ENCODE results near the gene RIMOC1. TPM values are rescaled to one million over a fixed set of nuclear protein-coding genes. Genes with fewer than 3 reads are reported as not detected.

Gene RIMOC1
- total and polyA plus RNA-seq, 2 of the 8 experiments (the other 6 are each of a cell fraction or from before 2014, with no cell fraction given) = 20.6 to 35.1 TPM

- H3K18ac ChIP-seq (ENCODE audit: extremely low read depth, low read length) = no peak overlapping the region
- no peaks in the 10 kb centered on the region for H4K20me1 ChIP-seq (replicated peaks in 1 of 2; ENCODE audit: control insufficient read depth in 1 of 2, insufficient read depth in 2 of 2, low read length in 2 of 2)
- H3K4me1 ChIP-seq (replicated peaks in 1 of 4; ENCODE audit: control insufficient read depth in 3 of 4, insufficient read depth in 4 of 4, low read length in 3 of 4) = no peaks in the 10 kb centered on the region
- no peak for FAIRE-seq
- H3K79me2 ChIP-seq (ENCODE audit: control insufficient read depth in 1 of 2, insufficient read depth in 2 of 2, low read length in 2 of 2) = no peaks in the 10 kb centered on the region
- WGBS, 2 experiments (ENCODE audit: extremely low coverage in 1 of 2, insufficient coverage in 1 of 2, insufficient read length in 1 of 2, insufficient replicate concordance in 2 of 2, low coverage in 1 of 2, low lambda C conversion rate in 2 of 2, missing lambda C conversion rate in 1 of 2) = 93% methylated on average over 1 of the region's 1 CpG; no CpG with 5 or more reads in 1 of the 2 experiments
- no peak overlapping the region for H2AFZ ChIP-seq (ENCODE audit: low read length)
- no peak overlapping the region for H3K56ac ChIP-seq (replicated peaks; ENCODE audit: insufficient read length, low read depth, low read length)
- H4K8ac ChIP-seq (ENCODE audit: extremely low read depth, insufficient read depth, low read length) = no peak overlapping the region
- CTCF ChIA-PET (ENCODE audit: partially characterized antibody) = interaction anchor here (0.6 kb wide), 1 partner anchor 172 kb away, joined by 3 read pairs; no protein-coding TSS in a partner anchor
- H3K14ac ChIP-seq (ENCODE audit: insufficient read length) = no peak overlapping the region
- H2BK12ac ChIP-seq (ENCODE audit: low read depth, low read length) = no peak overlapping the region
- H2AK5ac ChIP-seq (ENCODE audit: low read depth, low read length) = no peak overlapping the region
- H3K27me3 ChIP-seq (replicated peaks in 1 of 4; ENCODE audit: control insufficient read depth in 3 of 4, extremely low read depth in 1 of 4, insufficient read depth in 3 of 4, low read length in 3 of 4) = no peaks in the 10 kb centered on the region
- no peak overlapping the region for H3K27ac ChIP-seq (ENCODE audit: low read depth, low read length)
- H3K4ac ChIP-seq (replicated peaks; ENCODE audit: insufficient read length, low read depth, low read length) = no peak overlapping the region
- H3K79me1 ChIP-seq (ENCODE audit: low read depth, low read length) = no peaks in the 10 kb centered on the region
- H3K4me2 ChIP-seq (ENCODE audit: insufficient read depth in 1 of 2, low read depth in 2 of 2, low read length in 2 of 2) = no peak overlapping the region
- no peak overlapping the region for H3K4me3 ChIP-seq (ENCODE audit: extremely low read depth in 1 of 4, insufficient read depth in 2 of 4, low read depth in 3 of 4, low read length in 4 of 4)
- no peak overlapping the region for H3K9ac ChIP-seq (replicated peaks in 1 of 4; ENCODE audit: extremely low read depth in 1 of 4, low read depth in 3 of 4, low read length in 3 of 4)
- no peak overlapping the region for H2BK120ac ChIP-seq (replicated peaks; ENCODE audit: low read depth, low read length)
- no peak overlapping the region for H3K23ac ChIP-seq (ENCODE audit: insufficient read length)
- H2BK20ac ChIP-seq (ENCODE audit: low read length) = no peak overlapping the region
- no peaks in the 10 kb centered on the region for H3K23me2 ChIP-seq (ENCODE audit: low read depth, low read length)
- no peaks in the 10 kb centered on the region for H3K9me3 ChIP-seq (ENCODE audit: insufficient read depth in 2 of 2, low read depth in 1 of 2, low read length in 1 of 2)
- H3K36me3 ChIP-seq (ENCODE audit: control insufficient read depth in 2 of 4, insufficient read depth in 4 of 4, low read length in 3 of 4) = no peaks in the 10 kb centered on the region
- DNase-seq (ENCODE audit: low read depth in 1 of 2, low spot score in 2 of 2) = no peak
- POLR2A ChIA-PET (ENCODE audit: partially characterized antibody) = interaction anchor here (0.7 kb wide), 1 partner anchor 27 kb away, joined by 3 read pairs; no protein-coding TSS in a partner anchor
- H2BK5ac ChIP-seq (ENCODE audit: low read depth, low read length) = no peak overlapping the region
- no peak overlapping the region for H4K5ac ChIP-seq (ENCODE audit: insufficient read length, low read depth, low read length)
- no peak for TF ChIP-seq JUND (IDR thresholded peaks at IDR 0.05; ENCODE audit: low read length)
- no peak for TF ChIP-seq SIX5 (IDR thresholded peaks at IDR 0.05; ENCODE audit: low read depth, low read length)
- no peak for TF ChIP-seq YY1 (IDR thresholded peaks at IDR 0.05; ENCODE audit: low read depth, low read length)
- no peak for TF ChIP-seq SRF (IDR thresholded peaks at IDR 0.05; ENCODE audit: low read depth, low read length)
- H2BK15ac ChIP-seq (ENCODE audit: low read length) = no peak overlapping the region
- no peak overlapping the region for H4K91ac ChIP-seq (replicated peaks; ENCODE audit: insufficient read length, low read length)
Measured at GRCh38 chr5:41940641-41941040, 36.5 kb downstream of the RIMOC1 start.

All from H1 (cell line).